HEK293 (cell line): Measurements from ENCODE around the gene ADO.
"Not testable (repeated sequence)": the region's sequence is repeated elsewhere in the genome, so short reads cannot be mapped to it uniquely, and the experiment has no call there.

Source experiments
- CTCF ChIA-PET: fragments of 350-600 bp; formaldehyde crosslinking; extraction: SDS; loops from one replicate; lab custom pipeline; 2021; ENCODE audit warnings: antibody characterized with exemption; lab: Yijun Ruan, JAX
- POLR2A ChIA-PET: fragments of 300-600 bp; formaldehyde crosslinking; extraction: SDS; loops from one replicate; lab custom pipeline; 2020; ENCODE audit warnings: antibody characterized with exemption, inconsistent platforms; lab: Yijun Ruan, JAX
- H3K27ac ChIP-seq: fragments of 200-500 bp; sonication (Bioruptor generic); 2 replicates; pipeline ENCODE4 v1.5.1; 2014; ENCODE audit warnings: low read depth, low read length, control low read depth, inconsistent platforms; ENCODE audit errors: extremely low read depth
- H3K36me3 ChIP-seq, 2 experiments: fragments of 200-500 bp in 1 of 2; sonication (Bioruptor generic) in 1 of 2; 1 replicate in 1 of 2; 2 replicates in 1 of 2; pipeline ENCODE4 v1.5.1; 2014 to 2017; ENCODE audit warnings: inconsistent platforms in 2 of 2, low read length in 2 of 2; ENCODE audit not compliant: control insufficient read depth in 2 of 2, insufficient read depth in 1 of 2
- H3K4me1 ChIP-seq: fragments of 200-500 bp; sonication (Bioruptor generic); 2 replicates; pipeline ENCODE4 v1.5.1; 2014; ENCODE audit warnings: mild to moderate bottlenecking, low read length, inconsistent platforms; ENCODE audit not compliant: control insufficient read depth, insufficient read depth
- H3K4me3 ChIP-seq: 2 replicates; pipeline ENCODE4 v1.5.1; 2011; ENCODE audit warnings: low read depth, mild to moderate bottlenecking, control low read depth, low read length, moderate library complexity
- H3K9me3 ChIP-seq: fragments of 200-500 bp; sonication (Bioruptor generic); 2 replicates; pipeline ENCODE4 v1.5.1; 2014; ENCODE audit warnings: low read depth, low read length, inconsistent platforms; ENCODE audit not compliant: control insufficient read depth, insufficient read depth
- ZBTB26 ChIP-seq: fragments of 450-650 bp; formaldehyde crosslinking; optimal IDR thresholded peaks from 2 replicates; pipeline ENCODE3; 2016; ENCODE audit warnings: missing biosample characterization, mild to moderate bottlenecking, missing genetic modification characterization
- ZBTB7A ChIP-seq: fragments of 450-650 bp; formaldehyde crosslinking; IDR thresholded peaks from 2 replicates; pipeline ENCODE4 v1.5.1; 2016; ENCODE audit warnings: low read depth, missing biosample characterization, missing genetic modification characterization
- ZNF140 ChIP-seq: fragments of 450-650 bp; formaldehyde crosslinking; IDR thresholded peaks from 2 replicates; pipeline ENCODE4 v1.5.1; 2016; ENCODE audit warnings: missing biosample characterization, missing genetic modification characterization
- ZNF146 ChIP-seq: fragments of 450-650 bp; formaldehyde crosslinking; IDR thresholded peaks from 2 replicates; pipeline ENCODE4 v1.5.1; 2016; ENCODE audit warnings: missing biosample characterization, missing genetic modification characterization
- ZNF280C ChIP-seq: fragments of 450-650 bp; formaldehyde crosslinking; IDR thresholded peaks from 2 replicates; pipeline ENCODE4 v1.5.1; 2016; ENCODE audit warnings: missing biosample characterization, missing genetic modification characterization
- ZNF280D ChIP-seq: fragments of 450-650 bp; formaldehyde crosslinking; IDR thresholded peaks from 2 replicates; pipeline ENCODE4 v1.5.1; 2016; ENCODE audit warnings: missing biosample characterization, missing genetic modification characterization
- ZNF514 ChIP-seq: fragments of 450-650 bp; formaldehyde crosslinking; IDR thresholded peaks from 2 replicates; pipeline ENCODE4 v1.5.1; 2016; ENCODE audit warnings: missing biosample characterization, missing genetic modification characterization
- ZNF610 ChIP-seq: fragments of 450-650 bp; formaldehyde crosslinking; IDR thresholded peaks from 2 replicates; pipeline ENCODE4 v1.5.1; 2016; ENCODE audit warnings: missing biosample characterization, missing genetic modification characterization, borderline replicate concordance
- ZNF76 ChIP-seq: fragments of 450-650 bp; formaldehyde crosslinking; IDR thresholded peaks from 2 replicates; pipeline ENCODE4; 2016; ENCODE audit warnings: low read depth, missing biosample characterization, missing genetic modification characterization, borderline replicate concordance
- ZNF792 ChIP-seq: fragments of 450-650 bp; formaldehyde crosslinking; IDR thresholded peaks from 2 replicates; pipeline ENCODE4 v1.5.1; 2016; ENCODE audit warnings: missing biosample characterization, missing genetic modification characterization
- TF ChIP-seq, protein P1 (sequence below): fragments of 450-650 bp; formaldehyde crosslinking; IDR thresholded peaks from 2 replicates; pipeline ENCODE4 v1.5.1; 2016; ENCODE audit warnings: missing biosample characterization, missing genetic modification characterization, low read depth

ADO gene

GRCh38 chr10:62779487-62780248 lies 24.9 kb upstream of the ADO start:
- no peak overlapping the region for H3K4me3 ChIP-seq
- CTCF ChIA-PET: interaction anchor here (0.6 kb wide), 1 partner anchor 21 kb away, joined by 3 read pairs; no protein-coding TSS in a partner anchor

DNA sequence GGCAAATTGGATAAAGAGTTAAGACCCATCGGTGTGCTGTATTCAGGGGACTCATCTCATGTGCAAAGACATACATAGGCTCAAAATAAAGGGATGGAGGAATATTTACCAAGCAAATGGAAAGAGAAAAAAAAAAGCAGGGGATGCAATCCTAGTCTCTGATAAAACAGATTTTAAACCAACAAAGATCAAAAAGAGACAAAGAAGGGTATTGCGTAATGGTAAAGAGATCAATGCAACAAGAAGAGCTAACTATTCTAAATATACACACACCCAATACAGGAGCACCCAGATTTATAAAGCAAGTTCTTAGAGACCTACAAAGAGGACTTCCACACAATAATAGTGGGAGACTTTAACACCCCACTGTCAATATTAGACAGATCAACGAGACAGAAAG lies 20.0 kb upstream of the ADO start:
- H3K9me3 ChIP-seq, CTCF ChIA-PET, H3K4me1 ChIP-seq, POLR2A ChIA-PET, H3K36me3 ChIP-seq, H3K27ac ChIP-seq, H3K4me3 ChIP-seq: not testable (repeated sequence)

More at GRCh38 chr10:62779487-62780248, 24.9 kb upstream of the ADO start:
- no peaks in the 10 kb centered on the region for H3K4me1 ChIP-seq
- no peak overlapping the region for H3K27ac ChIP-seq
- POLR2A ChIA-PET: no interaction called here
- H3K36me3 ChIP-seq: no peaks in the 10 kb centered on the region
- no peaks in the 10 kb centered on the region for H3K9me3 ChIP-seq
- TF ChIP-seq ZBTB7A (tag by site-specific recombination): no peak
- no peak for TF ChIP-seq ZNF792
- TF ChIP-seq, protein P1, sequence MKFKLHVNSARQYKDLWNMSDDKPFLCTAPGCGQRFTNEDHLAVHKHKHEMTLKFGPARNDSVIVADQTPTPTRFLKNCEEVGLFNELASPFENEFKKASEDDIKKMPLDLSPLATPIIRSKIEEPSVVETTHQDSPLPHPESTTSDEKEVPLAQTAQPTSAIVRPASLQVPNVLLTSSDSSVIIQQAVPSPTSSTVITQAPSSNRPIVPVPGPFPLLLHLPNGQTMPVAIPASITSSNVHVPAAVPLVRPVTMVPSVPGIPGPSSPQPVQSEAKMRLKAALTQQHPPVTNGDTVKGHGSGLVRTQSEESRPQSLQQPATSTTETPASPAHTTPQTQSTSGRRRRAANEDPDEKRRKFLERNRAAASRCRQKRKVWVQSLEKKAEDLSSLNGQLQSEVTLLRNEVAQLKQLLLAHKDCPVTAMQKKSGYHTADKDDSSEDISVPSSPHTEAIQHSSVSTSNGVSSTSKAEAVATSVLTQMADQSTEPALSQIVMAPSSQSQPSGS (tag by site-specific recombination): no peak
- no peak for TF ChIP-seq ZNF280C (tag by site-specific recombination)
- no peak for TF ChIP-seq ZNF76 (tag by site-specific recombination)
- TF ChIP-seq ZNF140 (tag by site-specific recombination): no peak
- TF ChIP-seq ZNF610: no peak
- TF ChIP-seq ZBTB26 (tag by site-specific recombination): no peak
- no peak for TF ChIP-seq ZNF514 (tag by site-specific recombination)

DNA sequence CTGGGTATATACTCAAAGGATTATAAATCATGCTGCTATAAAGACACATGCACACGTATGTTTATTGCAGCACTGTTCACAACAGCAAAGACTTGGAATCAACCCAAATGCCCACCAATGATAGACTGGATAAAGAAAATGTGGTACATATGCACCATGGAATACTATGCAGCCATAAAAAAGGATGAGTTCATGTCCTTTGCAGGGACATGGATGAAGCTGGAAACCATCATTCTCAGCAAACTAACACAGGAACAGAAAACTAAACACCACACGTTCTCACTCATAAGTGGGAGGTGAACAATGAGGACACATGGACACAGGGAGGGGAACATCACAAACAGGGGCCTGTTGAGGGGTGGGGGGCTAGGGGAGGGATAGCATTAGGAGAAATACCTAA lies 16.2 kb upstream of the ADO start:
- TF ChIP-seq ZNF146 (tag by site-specific recombination) (peak; percentile 88), ZNF280D (peak; percentile 51; the same call in 1 of the 2 replicates)
- H3K27ac ChIP-seq, H3K4me3 ChIP-seq, H3K4me1 ChIP-seq, H3K36me3 ChIP-seq, H3K9me3 ChIP-seq, CTCF ChIA-PET, POLR2A ChIA-PET: not testable (repeated sequence)
